Fibroblast of the conjunctiva (primary cell): ENCODE data around the gene TRIM71.
"Not testable (repeated sequence)": the region's sequence is repeated elsewhere in the genome, so short reads cannot be mapped to it uniquely, and the experiment has no call there.

Source experiments
- DNase-seq: peaks from one replicate; pipeline ENCODE4 v3.0.0-alpha.2; 2010; ENCODE audit warnings: low read depth

The TRIM71 gene

DNA sequence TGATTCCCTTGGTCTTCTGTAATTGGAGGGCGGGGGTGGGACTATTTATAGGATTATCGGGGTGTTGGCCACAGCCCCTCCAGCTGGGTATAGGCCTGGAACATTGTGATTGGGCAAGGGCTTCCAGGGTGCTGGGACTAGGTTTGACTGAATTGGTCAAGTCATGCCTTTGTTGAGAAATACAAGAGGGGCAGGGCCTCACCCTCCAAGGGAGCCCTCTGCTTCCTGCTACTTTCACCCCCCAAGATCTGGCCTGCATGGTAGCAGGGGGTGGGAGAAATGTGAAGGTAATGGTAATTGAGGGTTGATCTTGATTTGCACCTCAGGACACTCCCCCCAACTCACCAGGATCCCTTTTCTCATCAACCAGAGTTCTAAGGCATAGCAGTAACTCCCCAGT is 25.2 kb downstream of the TRIM71 start:
- DNase-seq = no peak

GRCh38 chr3:32843510-32844321 is 25.9 kb downstream of the TRIM71 start:
- no peak for DNase-seq

DNA sequence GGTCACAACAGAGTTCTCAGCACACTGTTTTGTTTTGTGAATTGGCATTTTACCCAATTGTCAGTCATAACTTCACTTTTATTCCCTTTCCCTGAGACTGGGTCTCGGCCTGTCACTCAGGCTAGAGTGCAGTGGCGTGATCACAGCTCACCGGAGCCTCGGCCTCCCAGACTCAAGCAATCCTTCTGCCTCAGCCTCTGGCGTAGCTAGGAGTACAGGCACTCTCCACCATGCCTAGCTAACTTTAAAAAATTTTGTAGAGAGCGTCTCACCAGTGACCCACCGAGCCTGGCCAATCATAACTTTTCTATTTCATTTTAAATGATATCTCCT is 26.5 kb downstream of the TRIM71 start:
- DNase-seq = no peak

DNA sequence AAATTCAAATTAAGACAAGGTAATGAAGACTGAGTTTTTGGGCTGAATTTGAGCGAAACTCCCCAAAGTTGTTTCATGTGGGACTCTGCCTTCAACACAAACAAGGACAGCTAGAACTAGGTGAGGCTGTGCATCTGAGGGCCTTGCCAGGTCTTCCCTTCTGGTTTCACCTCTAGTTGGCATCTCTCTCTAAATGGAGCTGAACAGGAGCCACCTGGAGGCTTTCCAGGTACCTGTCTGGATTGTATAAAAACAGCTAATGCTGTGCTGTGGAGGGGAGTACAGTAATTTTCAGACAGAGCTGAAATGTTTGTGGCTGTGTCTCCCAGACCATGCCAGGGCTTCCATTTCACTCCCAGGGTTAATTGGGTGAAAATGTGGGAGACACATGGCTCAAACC is 27.1 kb downstream of the TRIM71 start:
- DNase-seq = no peak

DNA sequence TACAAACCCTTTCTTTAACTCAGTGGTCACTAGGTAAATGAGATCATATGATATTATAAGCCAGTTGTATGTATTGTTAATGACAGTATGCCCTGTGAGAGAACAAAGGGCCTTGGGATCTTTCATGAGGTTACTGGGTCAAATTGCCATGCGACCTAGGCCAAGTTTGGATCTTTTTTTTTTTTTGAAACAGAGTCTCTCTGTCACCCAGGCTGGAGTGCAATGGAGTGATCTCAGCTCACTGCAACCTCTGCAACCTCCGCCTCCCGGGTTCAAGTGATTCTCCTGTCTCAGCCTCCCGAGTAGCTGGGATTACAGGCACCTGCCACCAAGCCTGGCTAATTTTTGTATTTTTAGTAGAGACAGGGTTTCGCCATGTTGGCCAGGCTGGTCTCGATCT is 27.7 kb downstream of the TRIM71 start:
- DNase-seq = not testable (repeated sequence)

DNA sequence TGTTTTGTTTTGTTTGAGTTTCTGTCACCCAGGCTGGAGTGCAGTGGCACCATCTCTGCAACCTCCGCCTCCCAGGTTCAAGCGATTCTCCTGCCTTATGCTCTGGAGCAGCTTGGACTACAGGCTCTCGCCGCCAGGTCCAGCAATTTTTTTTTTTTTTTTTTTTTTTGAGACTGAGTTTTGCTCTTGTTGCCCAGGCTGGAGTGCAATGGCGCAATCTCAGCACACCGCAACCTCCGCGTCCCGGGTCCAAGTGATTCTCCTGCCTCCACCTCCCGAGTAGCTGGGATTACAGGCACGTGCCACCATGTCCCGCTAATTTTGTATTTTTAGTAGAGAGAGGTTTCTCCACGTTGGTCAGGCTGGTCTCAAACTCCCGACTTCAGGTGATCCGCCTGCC is 29.2 kb downstream of the TRIM71 start:
- DNase-seq = not testable (repeated sequence)

DNA sequence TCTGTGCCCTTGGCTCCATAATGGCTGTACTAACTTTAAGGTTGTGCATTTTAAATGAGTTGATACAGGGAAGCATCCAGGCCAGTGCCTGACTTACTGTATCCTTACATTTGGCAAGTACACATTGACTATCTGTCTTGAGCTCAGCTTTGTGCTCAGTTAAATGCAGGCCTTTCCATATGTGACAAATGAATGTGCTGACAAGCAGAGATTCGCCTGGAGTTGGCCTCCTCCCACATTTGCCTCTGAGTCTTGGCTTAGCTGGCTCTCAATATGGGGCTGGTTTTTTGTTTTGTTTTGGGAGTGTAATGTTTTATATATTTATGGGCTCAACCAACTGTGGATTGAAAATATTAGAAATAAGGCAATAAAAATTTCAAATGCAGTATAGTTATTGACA is 29.7 kb downstream of the TRIM71 start:
- no peak for DNase-seq

DNA sequence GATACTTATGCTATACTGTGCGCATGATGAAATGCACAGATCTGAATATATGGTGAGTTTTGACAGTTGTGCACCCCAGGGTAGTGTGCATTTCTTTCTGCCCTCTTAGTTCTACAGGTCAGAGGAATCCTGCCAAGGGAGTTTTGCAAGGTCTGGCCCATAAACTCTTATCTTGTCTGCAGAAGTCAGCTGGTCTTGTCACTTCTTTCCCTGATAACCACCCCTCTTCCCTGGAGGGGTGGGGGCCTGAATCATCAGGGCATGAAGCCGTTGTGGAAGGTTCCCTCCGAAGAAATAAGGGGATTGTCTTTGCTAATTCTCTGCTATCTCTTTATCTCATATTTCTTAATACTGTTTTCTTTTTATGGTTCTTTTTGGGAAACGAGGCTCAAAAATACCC is 30.4 kb downstream of the TRIM71 start:
- DNase-seq = no peak

GRCh38 chr3:32849046-32849445 is 31.2 kb downstream of the TRIM71 start:
- no peak for DNase-seq

- DNase-seq = no peak
Observed at GRCh38 chr3:32850226-32850625, 32.4 kb downstream of the TRIM71 start.

DNA sequence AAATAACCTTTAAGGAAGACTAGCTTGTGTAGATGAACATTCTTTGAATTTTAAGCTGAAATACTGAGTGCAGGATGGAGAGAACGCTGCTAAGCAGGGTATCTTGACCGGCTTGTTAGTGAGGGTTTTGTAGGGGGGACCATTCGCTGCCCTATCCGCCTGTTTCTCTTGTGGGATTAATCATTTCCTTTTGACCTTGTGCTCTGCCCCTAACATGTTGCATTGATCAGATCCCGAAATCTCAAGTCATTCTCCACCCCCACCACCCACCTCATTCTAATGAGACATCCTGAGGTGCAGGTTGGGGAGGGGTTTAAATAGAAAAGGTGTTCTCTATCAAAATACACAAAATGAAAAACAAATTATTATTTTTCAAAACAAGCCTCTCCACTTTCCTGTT is 32.8 kb downstream of the TRIM71 start:
- DNase-seq = no peak

DNA sequence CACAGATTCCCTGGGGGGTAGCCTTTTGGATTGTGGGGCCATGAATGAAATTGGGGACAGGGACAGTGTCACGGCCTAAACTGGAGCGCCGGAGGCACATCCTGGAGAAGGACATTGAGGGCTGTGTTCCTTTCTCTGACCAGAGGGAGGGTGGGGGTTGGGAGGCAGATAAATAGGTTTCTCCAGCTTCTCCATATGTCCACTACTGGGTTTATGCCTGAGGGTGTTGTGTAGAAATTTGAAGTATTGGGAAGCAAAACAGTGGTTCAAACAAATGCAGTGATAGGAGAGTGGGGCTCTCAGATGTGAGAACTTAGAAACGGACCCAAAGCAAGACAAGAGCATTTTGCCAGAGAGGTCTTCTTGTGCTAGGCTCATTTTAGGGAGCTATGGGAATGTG is 34.3 kb downstream of the TRIM71 start:
- DNase-seq = no peak

DNA sequence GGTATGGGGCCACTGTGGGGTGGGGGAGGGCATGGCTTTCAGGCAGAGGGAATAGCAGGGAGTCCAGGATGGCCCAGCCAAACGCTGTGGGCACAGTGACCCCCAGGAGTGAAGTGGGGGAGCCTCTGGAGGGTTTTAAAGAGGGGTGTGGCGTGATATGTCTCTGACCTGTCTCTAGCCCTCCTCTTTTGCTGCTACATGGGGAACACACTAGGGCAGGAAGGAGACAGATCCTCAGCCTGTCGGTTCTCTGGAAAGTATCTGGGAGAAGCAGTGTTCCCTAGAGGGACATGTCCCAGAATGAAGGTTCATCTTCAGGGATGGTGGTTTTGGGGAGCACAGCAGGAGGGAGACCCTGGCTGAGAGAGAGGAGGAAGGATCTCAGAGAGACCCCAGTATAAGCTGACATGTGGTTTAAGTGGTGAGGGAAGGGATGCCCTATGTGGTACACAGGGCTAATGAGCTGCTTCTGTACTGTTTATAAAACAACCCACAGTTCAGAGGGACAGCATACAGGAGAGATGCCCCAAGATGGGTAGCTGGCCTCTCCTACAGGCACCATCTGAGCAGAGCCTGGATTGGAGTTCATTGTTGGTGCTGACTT is 37.7 kb downstream of the TRIM71 start:
- no peak for DNase-seq

- no peak for DNase-seq
Observed at GRCh38 chr3:32856355-32856889, 38.6 kb downstream of the TRIM71 start.

DNA sequence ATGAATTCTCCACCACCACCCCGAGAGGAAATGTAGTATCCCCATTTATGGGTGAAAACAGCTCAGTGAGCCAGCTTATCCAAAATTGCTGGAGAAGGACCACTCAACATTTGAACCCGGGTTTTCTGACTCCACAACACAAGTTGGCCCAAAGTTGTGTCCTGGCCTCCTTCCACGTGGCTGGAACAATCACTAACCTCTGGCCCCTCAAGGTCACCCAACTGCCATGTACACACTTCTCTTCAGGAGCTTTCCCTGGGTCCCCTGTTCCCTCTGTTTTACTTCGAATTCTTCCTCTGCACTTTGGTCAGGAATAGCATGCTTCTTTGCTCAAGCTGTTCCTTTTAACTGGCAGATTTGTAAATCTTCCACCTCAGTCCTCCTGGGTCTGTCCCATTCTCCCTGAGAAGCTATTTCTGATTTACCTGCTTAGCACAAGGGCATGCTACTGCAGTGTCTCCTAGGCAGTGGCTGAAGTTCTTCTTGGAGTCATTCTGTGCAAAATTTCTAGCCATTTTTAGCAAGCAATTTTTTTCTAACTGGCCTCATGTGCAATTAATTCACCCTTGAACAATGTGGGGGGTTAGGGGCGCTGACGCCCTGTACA is 39.2 kb downstream of the TRIM71 start:
- DNase-seq = no peak

DNA sequence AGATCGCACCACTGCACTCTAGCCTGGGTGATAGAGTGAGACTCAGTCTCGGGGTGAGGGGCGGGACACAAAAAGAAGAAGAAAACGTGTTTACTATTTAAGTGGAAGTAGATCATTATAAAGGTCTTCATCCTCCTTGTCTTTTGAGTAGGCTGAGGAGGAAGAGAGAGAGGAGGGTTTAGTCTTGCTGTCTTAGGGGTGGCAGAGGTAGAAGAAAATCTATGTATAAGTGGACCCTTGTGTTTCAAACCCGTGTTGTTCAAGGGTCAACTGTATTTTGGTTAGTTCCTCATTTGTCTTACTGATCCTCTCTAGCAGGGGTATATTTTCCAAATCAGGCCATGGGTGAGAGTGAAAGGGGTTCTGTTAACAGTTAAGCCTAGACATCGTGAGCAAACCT is 40.1 kb downstream of the TRIM71 start:
- DNase-seq = no peak

- DNase-seq = no peak
Observed at GRCh38 chr3:32859604-32860237, 41.9 kb downstream of the TRIM71 start.

- DNase-seq = no peak
Observed at GRCh38 chr3:32860499-32860898, 42.7 kb downstream of the TRIM71 start.

- DNase-seq = no peak
Observed at GRCh38 chr3:32861681-32862080, 43.9 kb downstream of the TRIM71 start.

- no peak for DNase-seq
Observed at GRCh38 chr3:32862247-32862935, 44.6 kb downstream of the TRIM71 start.

GRCh38 chr3:32862936-32863487 is 45.2 kb downstream of the TRIM71 start:
- no peak for DNase-seq

DNA sequence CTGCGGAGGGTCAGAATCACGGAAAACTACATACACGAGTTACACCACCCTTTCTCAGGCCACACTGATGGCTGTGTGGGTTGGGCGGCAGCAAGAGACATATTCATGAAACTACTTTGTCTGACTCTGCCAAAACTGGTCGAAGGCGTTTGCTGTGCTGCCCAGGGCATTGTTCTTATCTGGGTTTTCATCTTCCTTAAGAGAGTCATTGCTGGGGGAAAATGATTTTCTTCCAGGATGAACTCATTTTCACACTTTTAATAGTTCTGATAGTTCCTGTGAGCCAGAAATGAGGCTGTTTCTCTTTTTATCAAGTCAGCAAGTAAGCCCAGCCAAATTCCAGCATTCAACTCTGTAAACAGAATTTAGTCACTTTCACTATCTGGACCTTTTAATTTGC is 47.6 kb downstream of the TRIM71 start:
- DNase-seq = no peak
